Testis (tissue), 3 donors: Measurements from ENCODE around the gene GPR42. TPM values are rescaled to one million over a fixed set of nuclear protein-coding genes. Genes with fewer than 3 reads are reported as not detected.
"Not testable (repeated sequence)": the region's sequence is repeated elsewhere in the genome, so short reads cannot be mapped to it uniquely, and the experiment has no call there.

ENCODE experiments used
- DNase-seq: peaks from one replicate; pipeline ENCODE4 v3.0.0-alpha.2; 2019
- H3K27ac ChIP-seq, 2 donors: fragments of 200-600 bp; sonication (generic); one replicate each; pipeline ENCODE4 v1.5.1; 2019
- H3K27me3 ChIP-seq: fragments of 200-600 bp; sonication (generic); one replicate; pipeline ENCODE4 v1.5.1; 2019
- H3K36me3 ChIP-seq: fragments of 200-600 bp; sonication (generic); one replicate; pipeline ENCODE4 v1.5.1; 2017; ENCODE audit warnings: low read depth; ENCODE audit errors: missing control alignments
- H3K4me1 ChIP-seq: fragments of 200-600 bp; sonication (generic); one replicate; pipeline ENCODE4 v1.5.1; 2019
- H3K4me3 ChIP-seq, 2 donors: fragments of 200-600 bp; sonication (generic); one replicate each; pipeline ENCODE4 v1.5.1; 2017 to 2019
- H3K9me3 ChIP-seq: fragments of 200-600 bp; sonication (generic); one replicate; pipeline ENCODE4 v1.5.1; 2017
- POLR2A ChIP-seq: fragments of 450-650 bp; IDR thresholded peaks from one replicate; pipeline ENCODE4 v1.6.1; 2017; ENCODE audit warnings: antibody characterized with exemption, mild to moderate bottlenecking, moderate library complexity
- WGBS, 2 donors: methylation state at CpG; one replicate each; pipeline ENCODE4 v1.1.5; 2018; 5-methylcytosine and 5-hydroxymethylcytosine counted together
- intact Hi-C: fragments of 100-400 bp; cut with DNase I; formaldehyde crosslinking; loops from one replicate; pipeline ENCODE4 v1.15.1; 2023; ENCODE audit warnings: low total_unique reads
- polyA plus RNA-seq: library from polyadenylated mRNA; stranded (reverse); fragments of 350-450 nt; fragmentation: Illumina TruSeq; extraction: RNeasy Lipid Tissue Mini Kit (QIAGEN cat#74804); gene quantifications from one replicate; pipeline ENCODE4 v1.2.3, GENCODE V29; 2014; ENCODE audit warnings: low read depth, low replicate concordance; ENCODE audit not compliant: insufficient read depth
- total RNA-seq, 2 donors: library from RNA; depleted of rRNA; stranded (reverse); fragments of >200 nt; gene quantifications; one replicate each; pipeline ENCODE4 v1.2.3, GENCODE V29; 2016
- TF ChIP-seq, protein P1 (sequence below), 3 experiments: fragments of 450-650 bp in 2 of 3; fragments of 200-600 bp in 1 of 3; sonication (generic) in 1 of 3; IDR thresholded peaks; one replicate each; pipeline ENCODE4 v1.5.1; 2016 to 2019; ENCODE audit warnings: antibody characterized with exemption in 3 of 3, mild to moderate bottlenecking in 2 of 3, moderate library complexity in 1 of 3

The GPR42 gene
- total and polyA plus RNA-seq, 3 donors from 2014 or later = not detected

DNA sequence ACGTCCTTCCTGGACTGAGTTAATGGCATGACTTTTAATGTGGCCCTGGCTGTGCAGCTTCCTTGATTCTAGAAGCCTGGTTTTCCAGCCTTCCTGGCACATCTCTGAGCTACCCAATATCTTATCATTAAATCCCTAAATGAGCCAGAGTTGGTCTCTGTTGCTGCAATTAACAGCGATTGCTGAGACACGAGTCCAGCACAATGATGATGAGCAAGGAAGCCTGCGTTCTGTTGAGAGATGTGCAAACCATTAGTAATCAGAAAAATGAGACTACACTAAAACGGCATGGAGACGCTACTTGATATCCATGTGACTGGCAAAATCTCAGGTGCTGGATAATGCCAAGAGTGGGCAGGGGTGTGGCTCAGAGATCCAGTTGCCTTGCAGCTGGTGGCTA, 26.2 kb downstream of the GPR42 start:
- no peaks in the 10 kb centered on the region for H3K4me1 ChIP-seq
- H3K27ac ChIP-seq = no peak overlapping the region
- WGBS, 2 donors = 86% methylated on average over 6 of the region's 6 CpGs
- intact Hi-C loops = no loop called here
- no peak overlapping the region for H3K4me3 ChIP-seq
- H3K36me3 ChIP-seq = no peaks in the 10 kb centered on the region
- no peak for DNase-seq
- TF ChIP-seq POLR2A = no peak
- TF ChIP-seq, protein P1, sequence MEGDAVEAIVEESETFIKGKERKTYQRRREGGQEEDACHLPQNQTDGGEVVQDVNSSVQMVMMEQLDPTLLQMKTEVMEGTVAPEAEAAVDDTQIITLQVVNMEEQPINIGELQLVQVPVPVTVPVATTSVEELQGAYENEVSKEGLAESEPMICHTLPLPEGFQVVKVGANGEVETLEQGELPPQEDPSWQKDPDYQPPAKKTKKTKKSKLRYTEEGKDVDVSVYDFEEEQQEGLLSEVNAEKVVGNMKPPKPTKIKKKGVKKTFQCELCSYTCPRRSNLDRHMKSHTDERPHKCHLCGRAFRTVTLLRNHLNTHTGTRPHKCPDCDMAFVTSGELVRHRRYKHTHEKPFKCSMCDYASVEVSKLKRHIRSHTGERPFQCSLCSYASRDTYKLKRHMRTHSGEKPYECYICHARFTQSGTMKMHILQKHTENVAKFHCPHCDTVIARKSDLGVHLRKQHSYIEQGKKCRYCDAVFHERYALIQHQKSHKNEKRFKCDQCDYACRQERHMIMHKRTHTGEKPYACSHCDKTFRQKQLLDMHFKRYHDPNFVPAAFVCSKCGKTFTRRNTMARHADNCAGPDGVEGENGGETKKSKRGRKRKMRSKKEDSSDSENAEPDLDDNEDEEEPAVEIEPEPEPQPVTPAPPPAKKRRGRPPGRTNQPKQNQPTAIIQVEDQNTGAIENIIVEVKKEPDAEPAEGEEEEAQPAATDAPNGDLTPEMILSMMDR (IDR thresholded peaks at IDR 0.05) = no peak
- no peaks in the 10 kb centered on the region for H3K9me3 ChIP-seq
- no peaks in the 10 kb centered on the region for H3K27me3 ChIP-seq

DNA sequence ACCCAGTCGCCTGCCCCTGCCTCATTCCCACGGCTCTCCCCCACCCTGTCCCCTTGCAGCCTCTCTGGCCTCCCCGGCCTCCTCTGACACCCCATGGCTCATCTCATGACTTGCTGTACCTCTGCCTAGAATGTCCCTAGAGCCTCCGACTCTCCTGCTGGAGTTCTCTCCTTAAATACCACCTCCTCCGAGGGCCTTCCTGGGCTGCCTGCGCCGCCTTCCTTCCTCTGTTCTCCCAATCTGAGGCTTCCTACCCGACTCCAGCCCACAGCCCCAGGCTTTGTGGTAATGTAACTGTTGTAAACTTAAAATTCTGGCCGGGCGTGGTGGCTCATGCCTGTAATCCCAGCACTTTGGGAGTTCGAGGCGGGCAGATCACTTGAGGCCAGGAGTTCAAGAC, 27.7 kb downstream of the GPR42 start:
- no peaks in the 10 kb centered on the region for H3K36me3 ChIP-seq
- TF ChIP-seq POLR2A = no peak
- TF ChIP-seq, protein P1 (IDR thresholded peaks at IDR 0.05) = no peak
- no peaks in the 10 kb centered on the region for H3K4me1 ChIP-seq
- no peaks in the 10 kb centered on the region for H3K27me3 ChIP-seq
- no peak for DNase-seq
- 96 to 98% methylated on average over 12 of the region's 12 CpGs for WGBS, 2 donors
- no peak overlapping the region for H3K4me3 ChIP-seq
- intact Hi-C loops = no loop called here
- no peak overlapping the region for H3K27ac ChIP-seq
- H3K9me3 ChIP-seq = no peaks in the 10 kb centered on the region

DNA sequence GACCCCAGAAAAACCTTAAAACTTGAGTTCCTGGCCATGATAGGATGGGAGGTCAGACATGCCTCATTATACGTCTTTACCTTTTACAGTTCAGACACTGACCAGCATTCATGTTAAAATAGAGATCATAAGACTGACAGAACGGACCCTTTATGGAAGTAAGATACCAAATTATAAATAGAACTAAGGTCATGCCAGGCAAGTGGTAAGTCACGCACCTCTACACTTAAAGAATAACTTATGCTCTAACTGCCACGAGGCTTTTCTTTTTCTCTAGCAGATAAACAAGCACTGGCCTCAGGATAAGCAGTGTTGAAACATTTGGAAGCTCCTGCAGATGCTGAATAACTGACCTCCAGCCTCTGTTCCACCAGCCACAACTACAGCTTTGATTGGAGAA, 28.4 kb downstream of the GPR42 start:
- H3K27ac ChIP-seq = no peak overlapping the region
- no peaks in the 10 kb centered on the region for H3K4me1 ChIP-seq
- no peaks in the 10 kb centered on the region for H3K36me3 ChIP-seq
- TF ChIP-seq POLR2A = no peak
- TF ChIP-seq, protein P1 (IDR thresholded peaks at IDR 0.05) = no peak
- no peaks in the 10 kb centered on the region for H3K27me3 ChIP-seq
- H3K9me3 ChIP-seq = no peaks in the 10 kb centered on the region
- no peak overlapping the region for H3K4me3 ChIP-seq
- no peak for DNase-seq
- intact Hi-C loops = no loop called here
- 73 to 82% methylated on average over 4 of the region's 4 CpGs for WGBS, 2 donors

DNA sequence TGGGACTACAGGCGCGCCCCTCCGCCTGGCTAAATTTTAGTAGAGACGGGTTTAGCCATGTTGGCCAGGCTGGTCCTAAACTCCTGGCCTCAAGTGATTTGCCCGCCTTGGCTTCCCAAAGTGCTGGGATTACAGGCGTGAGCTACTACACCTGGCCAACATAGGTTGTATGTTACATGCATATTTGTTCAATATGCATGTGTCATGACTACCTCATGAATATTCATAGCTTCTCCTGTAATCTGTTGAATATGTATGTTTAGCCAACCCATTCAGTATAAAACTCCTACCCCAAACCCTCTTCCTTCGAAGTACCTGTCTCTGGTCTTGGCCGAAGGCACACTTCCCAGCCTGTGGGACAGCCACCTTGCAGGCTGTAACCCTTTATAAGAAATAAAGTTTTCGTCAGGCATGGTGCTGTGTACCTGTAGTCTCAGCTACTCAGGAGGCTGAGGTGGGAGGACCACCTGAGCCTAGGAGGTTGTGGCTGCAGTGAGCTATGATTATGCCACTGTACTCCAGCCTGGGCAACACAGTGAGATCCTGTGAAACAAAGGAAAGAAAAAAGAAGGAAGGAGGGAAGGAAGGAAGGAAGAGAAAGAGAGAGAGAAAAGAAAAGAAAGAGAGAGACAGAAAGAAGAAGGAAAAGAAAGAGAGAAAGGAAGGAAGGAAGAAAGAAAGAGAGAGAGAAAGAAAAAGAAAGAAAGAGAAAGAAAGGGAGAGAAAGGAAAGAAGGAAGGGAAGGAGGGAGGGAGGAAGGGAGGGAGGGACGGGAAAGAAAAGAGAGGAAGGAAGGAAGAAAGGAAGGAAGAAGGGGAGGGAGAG, 29.3 kb downstream of the GPR42 start:
- Histone ChIP-seq H3K27me3 (no peaks in the 10 kb centered on the region), H3K27ac (no peak overlapping the region), H3K4me1 (no peaks in the 10 kb centered on the region), H3K9me3 (no peaks in the 10 kb centered on the region), H3K36me3 (no peaks in the 10 kb centered on the region), H3K4me3 (no peak overlapping the region)
- 90 to 93% methylated on average over 10 of the region's 10 CpGs for WGBS, 2 donors
- TF ChIP-seq, protein P1 (IDR thresholded peaks at IDR 0.05) = no peak
- TF ChIP-seq POLR2A = no peak
- DNase-seq = no peak
- intact Hi-C loops = no loop called here

DNA sequence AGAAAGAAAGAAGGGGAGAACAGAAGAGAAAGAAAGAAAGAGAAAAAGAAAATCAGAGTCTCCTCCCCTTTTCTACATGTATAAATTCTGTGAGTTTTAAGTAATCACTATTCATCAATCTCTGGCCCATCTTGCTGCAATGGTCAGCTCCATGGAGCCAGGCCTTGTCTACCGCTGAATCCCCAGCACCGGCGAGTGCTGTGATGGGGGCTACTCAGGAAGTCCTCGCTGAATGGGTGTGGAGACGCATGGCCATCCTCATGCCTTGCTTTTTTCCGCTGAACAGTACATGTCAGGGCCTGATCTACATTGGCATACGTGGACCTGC, 29.9 kb downstream of the GPR42 start:
- DNase-seq = no peak
- intact Hi-C loops = no loop called here
- no peaks in the 10 kb centered on the region for H3K4me1 ChIP-seq
- no peak overlapping the region for H3K27ac ChIP-seq
- no peaks in the 10 kb centered on the region for H3K36me3 ChIP-seq
- WGBS, 2 donors = 95 to 100% methylated on average over 7 of the region's 7 CpGs
- H3K4me3 ChIP-seq = no peak overlapping the region
- H3K27me3 ChIP-seq = no peaks in the 10 kb centered on the region
- H3K9me3 ChIP-seq = no peaks in the 10 kb centered on the region
- no peak for TF ChIP-seq POLR2A
- TF ChIP-seq, protein P1 (IDR thresholded peaks at IDR 0.05) = no peak

DNA sequence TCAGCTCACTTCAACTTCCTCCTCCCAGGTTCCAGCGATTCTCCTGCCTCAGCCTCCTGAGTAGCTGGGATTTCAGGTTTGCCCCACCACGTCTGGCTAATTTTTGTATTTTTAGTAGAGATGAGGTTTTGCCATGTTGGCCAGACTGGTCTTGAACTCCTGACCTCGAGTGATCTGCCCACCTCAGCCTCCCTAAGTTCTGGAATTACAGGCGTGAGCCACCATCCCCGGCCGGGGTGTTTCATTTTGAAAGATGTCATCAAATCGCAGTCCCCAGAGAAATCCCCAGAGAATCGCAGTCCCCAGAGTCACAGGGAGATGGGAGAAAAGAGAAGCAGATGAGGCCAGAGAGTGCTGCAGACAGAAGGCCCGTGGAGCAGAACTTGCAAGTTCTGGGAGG, 30.5 kb downstream of the GPR42 start:
- DNase-seq, H3K27ac ChIP-seq, H3K27me3 ChIP-seq, intact Hi-C loops, H3K4me1 ChIP-seq, H3K36me3 ChIP-seq, H3K4me3 ChIP-seq, H3K9me3 ChIP-seq: not testable (repeated sequence)
- WGBS, 2 donors = 81 to 93% methylated on average over 9 of the region's 9 CpGs
